Erythroblast (primary cell): ENCODE results near the gene SYDE1.

Experiments
- DNase-seq, 2 experiments: peaks; one replicate each; lab custom pipeline; 2025; lab: John Stamatoyannopoulos, UW
- GATA1 ChIP-seq: IDR thresholded peaks from 2 replicates; pipeline ENCODE4 v1.6.1; 2011; ENCODE audit warnings: low read depth, mild to moderate bottlenecking, control low read depth, low read length, moderate library complexity
- POLR2A ChIP-seq: IDR thresholded peaks from 2 replicates; pipeline ENCODE4 v1.6.1; 2011; ENCODE audit warnings: mild to moderate bottlenecking, low read length

SYDE1 gene

DNA sequence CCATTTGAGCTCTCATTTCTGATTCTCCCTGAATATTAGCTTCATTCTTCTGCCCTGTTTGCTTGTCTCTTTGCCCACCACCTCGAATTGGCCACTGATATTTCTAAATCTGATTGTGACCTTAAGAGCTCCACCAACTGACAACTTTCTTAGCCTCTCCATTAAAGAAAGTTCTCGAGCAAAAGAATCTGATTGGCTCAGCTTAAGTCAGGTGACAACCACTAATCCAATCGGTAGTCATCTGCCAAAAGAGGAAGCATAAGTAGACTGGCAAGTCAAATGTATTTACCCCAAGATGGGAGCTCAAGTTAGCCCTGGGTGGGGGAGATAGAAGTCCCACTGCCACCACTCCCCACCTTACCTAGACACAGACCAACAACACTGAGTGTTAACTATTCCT, 52.0 kb downstream of the SYDE1 start:
- TF ChIP-seq POLR2A (no peak), GATA1 (no peak)
- no peak for DNase-seq

- TF ChIP-seq GATA1 (no peak), POLR2A (no peak)
- peak; percentile 23 to 46 for DNase-seq
These were observed 54.1 kb downstream of the SYDE1 start for GRCh38 chr19:15161028-15161984.
